ENCODE results near the gene KMT2C. TPM values are rescaled to one million over a fixed set of nuclear protein-coding genes. Genes with fewer than 3 reads are reported as not detected.

KMT2C gene
- total and polyA plus RNA-seq, 10 of the 15 experiments (the other 5 are each of a cell fraction or from before 2014, with no cell fraction given), result 3.3 to 45.2 (median 19.2) TPM

DNA sequence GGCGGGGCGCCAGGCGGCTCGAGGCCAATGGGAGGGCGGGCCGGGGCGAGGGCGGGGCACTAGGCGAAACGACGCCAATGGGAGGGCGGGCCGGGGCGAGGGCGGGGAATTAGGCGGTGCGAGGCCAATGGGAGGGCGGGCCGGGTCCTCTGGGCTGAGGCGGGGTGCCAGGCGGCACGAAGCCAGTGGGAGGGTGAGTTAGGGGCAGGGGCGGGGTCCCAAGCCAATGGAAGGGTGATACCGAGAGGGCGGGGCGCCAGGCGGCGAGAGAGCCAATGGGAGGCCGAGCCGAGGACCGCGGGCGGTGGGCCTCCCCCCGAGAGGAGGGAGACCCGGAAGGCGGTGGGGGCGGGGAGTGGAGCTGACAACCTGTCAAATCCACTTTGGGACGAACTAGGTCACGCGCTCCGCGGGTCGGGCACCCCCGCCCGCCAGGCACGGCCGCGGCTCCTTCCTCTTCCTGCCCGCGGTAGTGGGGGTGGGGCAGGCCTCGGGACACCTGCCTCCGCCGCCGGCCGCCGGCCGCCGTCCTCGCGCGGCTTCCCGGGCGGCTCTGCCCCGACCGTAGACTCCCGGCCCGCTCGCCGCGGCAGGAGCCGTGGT is 28.0 kb upstream of the KMT2C start:
- in situ Hi-C loops (cut with MboI), result no loop called here
- H3K4me1 ChIP-seq (ENCODE audit: control insufficient read depth, insufficient read depth, low read length), result no peaks in the 10 kb centered on the region; the same call in 1 of the 2 replicates
- 1% methylated on average over 57 of the region's 71 CpGs for WGBS (ENCODE audit: insufficient coverage, insufficient replicate concordance, low lambda C conversion rate, missing lambda C conversion rate)
- ATAC-seq (peak; percentile 93), DNase-seq (ENCODE audit: low read depth, low spot score) (peak; percentile 95), FAIRE-seq (peak; percentile 86)
- no TSS peak for BruUV-seq (replicated peaks)
- ChIA-PET POLR2A (interaction anchor here (0.6 to 2.2 kb wide), 3 partner anchors 11 to 128 kb away, joined by 3 to 9 read pairs (median 7); no protein-coding TSS in a partner anchor), RAD21 (ENCODE audit: unreplicated experiment) (interaction anchor here (0.8 to 3.1 kb wide), 6 partner anchors 30 to 243 kb away, joined by 3 to 16 read pairs (median 5); no protein-coding TSS in a partner anchor), CTCF (no interaction called here), SMC1A (ENCODE audit: uncharacterized antibody, unreplicated experiment) (interaction anchor here (1.3 to 2.4 kb wide), 4 partner anchors 29 to 210 kb away, joined by 3 to 7 read pairs (median 4); no protein-coding TSS in a partner anchor)
- peak overlapping the region; percentile 84 for H2AFZ ChIP-seq (ENCODE audit: control insufficient read depth, low read depth, low read length)
- H3K27me3 ChIP-seq (replicated peaks in 1 of 2; ENCODE audit: control insufficient read depth in 2 of 2, insufficient read depth in 2 of 2, low read length in 1 of 2), result no peaks in the 10 kb centered on the region
- peak overlapping the region; percentile 96 for H3K27ac ChIP-seq (ENCODE audit: control insufficient read depth, insufficient read depth)
- H3K4me2 ChIP-seq (ENCODE audit: control insufficient read depth, insufficient read depth), result no peak overlapping the region; the same call in 1 of the 2 replicates
- no peaks in the 10 kb centered on the region for H3K9me3 ChIP-seq (replicated peaks; ENCODE audit: control insufficient read depth, insufficient read depth, low read length)
- H3K36me3 ChIP-seq (ENCODE audit: control insufficient read depth in 2 of 2, insufficient read depth in 2 of 2, low read length in 1 of 2), result no peaks in the 10 kb centered on the region
- no peaks in the 10 kb centered on the region for H4K20me1 ChIP-seq (ENCODE audit: control insufficient read depth, insufficient read depth)
- H3K9ac ChIP-seq (ENCODE audit: control insufficient read depth, insufficient read depth, low read length), result peak overlapping the region; percentile 96
- H3K79me2 ChIP-seq (ENCODE audit: control insufficient read depth, insufficient read depth, low read length), result peaks cover 10% of the 10 kb centered on the region
- intact Hi-C loops (cut with micrococcal nuclease; ENCODE audit: unreplicated experiment), result loop anchor here (2.0 to 10.0 kb wide), 3 partner anchors 27 to 213 kb away; partner anchors contain the start of genes KMT2C and XRCC2
- peak overlapping the region; percentile 89 for H3K4me3 ChIP-seq
- TF ChIP-seq MXI1 (IDR thresholded peaks at IDR 0.05; ENCODE audit: low read depth, low read length), result peak; percentile 69
- TF ChIP-seq, protein P1, sequence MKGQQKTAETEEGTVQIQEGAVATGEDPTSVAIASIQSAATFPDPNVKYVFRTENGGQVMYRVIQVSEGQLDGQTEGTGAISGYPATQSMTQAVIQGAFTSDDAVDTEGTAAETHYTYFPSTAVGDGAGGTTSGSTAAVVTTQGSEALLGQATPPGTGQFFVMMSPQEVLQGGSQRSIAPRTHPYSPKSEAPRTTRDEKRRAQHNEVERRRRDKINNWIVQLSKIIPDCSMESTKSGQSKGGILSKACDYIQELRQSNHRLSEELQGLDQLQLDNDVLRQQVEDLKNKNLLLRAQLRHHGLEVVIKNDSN (IDR thresholded peaks at IDR 0.05; ENCODE audit: borderline replicate concordance, extremely low read length, insufficient read depth, low read depth, low read length), result peak; percentile 71
- TF ChIP-seq RELA (IDR thresholded peaks at IDR 0.05; ENCODE audit: borderline replicate concordance, partially characterized antibody), result no peak
- TF ChIP-seq CHD1 (IDR thresholded peaks at IDR 0.05; ENCODE audit: low read depth, low read length), result 0 out of 2 replicates have a peak, but pooled peaks have one; percentile 42
- TF ChIP-seq HCFC1 (IDR thresholded peaks at IDR 0.05; ENCODE audit: low read length), result peak; percentile 49
- TF ChIP-seq RCOR1 (conservative IDR thresholded peaks at IDR 0.05; ENCODE audit: low read depth, low read length), result 0 out of 2 replicates have a peak, but pooled peaks have one; percentile 48
- TF ChIP-seq TCF3 (IDR thresholded peaks at IDR 0.05; ENCODE audit: borderline replicate concordance, insufficient read depth, low read depth, low read length), result peak; percentile 93
- TF ChIP-seq SMAD5 (IDR thresholded peaks at IDR 0.05; ENCODE audit: low read depth), result no peak
- TF ChIP-seq SREBF2 (IDR thresholded peaks at IDR 0.05; ENCODE audit: low read length), result no peak
- TF ChIP-seq GABPA (IDR thresholded peaks at IDR 0.05; ENCODE audit: low read depth), result no peak
- TF ChIP-seq ZSCAN29 (IDR thresholded peaks at IDR 0.05), result 0 out of 2 replicates have a peak, but pooled peaks have one; percentile 47
- TF ChIP-seq, protein P2, sequence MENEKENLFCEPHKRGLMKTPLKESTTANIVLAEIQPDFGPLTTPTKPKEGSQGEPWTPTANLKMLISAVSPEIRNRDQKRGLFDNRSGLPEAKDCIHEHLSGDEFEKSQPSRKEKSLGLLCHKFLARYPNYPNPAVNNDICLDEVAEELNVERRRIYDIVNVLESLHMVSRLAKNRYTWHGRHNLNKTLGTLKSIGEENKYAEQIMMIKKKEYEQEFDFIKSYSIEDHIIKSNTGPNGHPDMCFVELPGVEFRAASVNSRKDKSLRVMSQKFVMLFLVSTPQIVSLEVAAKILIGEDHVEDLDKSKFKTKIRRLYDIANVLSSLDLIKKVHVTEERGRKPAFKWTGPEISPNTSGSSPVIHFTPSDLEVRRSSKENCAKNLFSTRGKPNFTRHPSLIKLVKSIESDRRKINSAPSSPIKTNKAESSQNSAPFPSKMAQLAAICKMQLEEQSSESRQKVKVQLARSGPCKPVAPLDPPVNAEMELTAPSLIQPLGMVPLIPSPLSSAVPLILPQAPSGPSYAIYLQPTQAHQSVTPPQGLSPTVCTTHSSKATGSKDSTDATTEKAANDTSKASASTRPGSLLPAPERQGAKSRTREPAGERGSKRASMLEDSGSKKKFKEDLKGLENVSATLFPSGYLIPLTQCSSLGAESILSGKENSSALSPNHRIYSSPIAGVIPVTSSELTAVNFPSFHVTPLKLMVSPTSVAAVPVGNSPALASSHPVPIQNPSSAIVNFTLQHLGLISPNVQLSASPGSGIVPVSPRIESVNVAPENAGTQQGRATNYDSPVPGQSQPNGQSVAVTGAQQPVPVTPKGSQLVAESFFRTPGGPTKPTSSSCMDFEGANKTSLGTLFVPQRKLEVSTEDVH (IDR thresholded peaks at IDR 0.05; ENCODE audit: low read depth, partially characterized antibody), result no peak
- no peak for TF ChIP-seq MTA2 (IDR thresholded peaks at IDR 0.05; ENCODE audit: low read depth)
- TF ChIP-seq MYC (IDR thresholded peaks at IDR 0.05; ENCODE audit: insufficient read depth, insufficient read length, insufficient replicate concordance, low read length, severe bottlenecking), result peak; percentile 68
- TF ChIP-seq NRF1 (conservative IDR thresholded peaks at IDR 0.05; ENCODE audit: low read depth, low read length), result no peak
- TF ChIP-seq IKZF2 (IDR thresholded peaks at IDR 0.05), result 0 out of 4 replicates have a peak, but pooled peaks of 1 of the 2 experiments have one; percentile 3
- TF ChIP-seq EED (IDR thresholded peaks at IDR 0.05; ENCODE audit: low read depth), result no peak
- peak; percentile 80 for TF ChIP-seq KLF5 (IDR thresholded peaks at IDR 0.05; ENCODE audit: partially characterized antibody)
- TF ChIP-seq RFX5 (IDR thresholded peaks at IDR 0.05; ENCODE audit: low read depth, low read length), result peak; percentile 53
- no peak; the same call in 1 of the 2 replicates for TF ChIP-seq YY1 (IDR thresholded peaks at IDR 0.05; ENCODE audit: low read depth, low read length)
- no peak for TF ChIP-seq BMI1 (IDR thresholded peaks at IDR 0.05; ENCODE audit: borderline replicate concordance)

All from GM12878 (cell line).